Measurements from ENCODE around the gene IFT27.

IFT27 gene

DNA sequence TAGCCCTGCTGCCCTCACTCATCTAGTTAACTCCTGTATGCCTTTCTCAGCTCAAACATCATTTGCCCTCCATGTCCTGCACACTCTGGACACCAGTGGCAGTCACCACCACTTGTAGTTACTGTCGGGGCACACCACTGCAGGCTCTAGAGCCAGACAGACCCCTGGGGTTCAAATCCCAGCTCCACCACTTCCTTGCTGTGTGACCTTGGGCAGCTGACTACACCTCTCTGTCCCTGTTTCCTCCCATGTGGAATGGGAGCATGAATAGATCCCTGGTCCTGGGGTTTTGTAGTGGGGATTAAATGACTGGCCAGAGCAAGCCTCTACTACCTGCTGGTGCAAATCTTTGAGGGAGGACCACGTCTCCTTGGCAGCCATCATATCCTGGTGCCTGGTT, 7.8 kb upstream of the IFT27 start:
- H2AFZ ChIP-seq (ENCODE audit: low read length) = no peak overlapping the region
- H3K18ac ChIP-seq (ENCODE audit: low read length) = no peak overlapping the region
- no peak overlapping the region for H2BK15ac ChIP-seq (ENCODE audit: low read length)
- no peak overlapping the region for H2AK5ac ChIP-seq (ENCODE audit: low read depth, low read length)
- H3K4me1 ChIP-seq (ENCODE audit: control insufficient read depth in 2 of 2, insufficient read depth in 1 of 2, low read depth in 1 of 2, low read length in 2 of 2) = peaks cover 3 to 20% of the 10 kb centered on the region in 2 donors
- H3K27me3 ChIP-seq (ENCODE audit: control insufficient read depth in 3 of 3, insufficient read depth in 3 of 3, low read depth in 1 of 3, low read length in 3 of 3) = peaks cover 0 to 4% (median 0%) of the 10 kb centered on the region in 3 experiments
- no CpG with 5 or more reads among the region's 2 CpGs for WGBS, 2 donors (ENCODE audit: extremely low coverage in 2 of 2, insufficient read length in 2 of 2, insufficient replicate concordance in 1 of 2)
- H2BK5ac ChIP-seq (ENCODE audit: low read length) = no peak overlapping the region
- no peak overlapping the region for H4K91ac ChIP-seq (ENCODE audit: low read depth, low read length, poor library complexity)
- H3K4me2 ChIP-seq (ENCODE audit: insufficient read depth, low read length, poor library complexity, severe bottlenecking) = no peak overlapping the region
- no peak overlapping the region for H2BK12ac ChIP-seq (ENCODE audit: low read length)
- no peak overlapping the region for H2BK120ac ChIP-seq (ENCODE audit: low read depth, low read length)
- no peak overlapping the region for H3K4me3 ChIP-seq (ENCODE audit: low read length in 2 of 2)
- no peak overlapping the region for H3K23ac ChIP-seq (ENCODE audit: low read depth, low read length, poor library complexity)
- no peak for DNase-seq (ENCODE audit: low spot score)
- H3K36me3 ChIP-seq (replicated peaks in 1 of 2; ENCODE audit: control insufficient read depth in 2 of 2, insufficient read depth in 2 of 2, low read length in 2 of 2) = no peaks in the 10 kb centered on the region
- peaks cover 2 to 9% of the 10 kb centered on the region in 2 donors for H3K9me3 ChIP-seq (replicated peaks in 1 of 2; ENCODE audit: control insufficient read depth in 2 of 2, insufficient read depth in 1 of 2, low read depth in 1 of 2, low read length in 2 of 2)
- H3K4ac ChIP-seq (ENCODE audit: low read length) = no peak overlapping the region
- H3K9ac ChIP-seq (ENCODE audit: low read depth, low read length, poor library complexity) = no peak overlapping the region
- no peak overlapping the region for H3K27ac ChIP-seq (replicated peaks; ENCODE audit: low read length)
- no peak overlapping the region for H3K14ac ChIP-seq (ENCODE audit: low read length)
- H4K8ac ChIP-seq (ENCODE audit: low read depth, low read length) = no peak overlapping the region
- no peaks in the 10 kb centered on the region for H3K79me1 ChIP-seq (ENCODE audit: low read depth, low read length)

DNA sequence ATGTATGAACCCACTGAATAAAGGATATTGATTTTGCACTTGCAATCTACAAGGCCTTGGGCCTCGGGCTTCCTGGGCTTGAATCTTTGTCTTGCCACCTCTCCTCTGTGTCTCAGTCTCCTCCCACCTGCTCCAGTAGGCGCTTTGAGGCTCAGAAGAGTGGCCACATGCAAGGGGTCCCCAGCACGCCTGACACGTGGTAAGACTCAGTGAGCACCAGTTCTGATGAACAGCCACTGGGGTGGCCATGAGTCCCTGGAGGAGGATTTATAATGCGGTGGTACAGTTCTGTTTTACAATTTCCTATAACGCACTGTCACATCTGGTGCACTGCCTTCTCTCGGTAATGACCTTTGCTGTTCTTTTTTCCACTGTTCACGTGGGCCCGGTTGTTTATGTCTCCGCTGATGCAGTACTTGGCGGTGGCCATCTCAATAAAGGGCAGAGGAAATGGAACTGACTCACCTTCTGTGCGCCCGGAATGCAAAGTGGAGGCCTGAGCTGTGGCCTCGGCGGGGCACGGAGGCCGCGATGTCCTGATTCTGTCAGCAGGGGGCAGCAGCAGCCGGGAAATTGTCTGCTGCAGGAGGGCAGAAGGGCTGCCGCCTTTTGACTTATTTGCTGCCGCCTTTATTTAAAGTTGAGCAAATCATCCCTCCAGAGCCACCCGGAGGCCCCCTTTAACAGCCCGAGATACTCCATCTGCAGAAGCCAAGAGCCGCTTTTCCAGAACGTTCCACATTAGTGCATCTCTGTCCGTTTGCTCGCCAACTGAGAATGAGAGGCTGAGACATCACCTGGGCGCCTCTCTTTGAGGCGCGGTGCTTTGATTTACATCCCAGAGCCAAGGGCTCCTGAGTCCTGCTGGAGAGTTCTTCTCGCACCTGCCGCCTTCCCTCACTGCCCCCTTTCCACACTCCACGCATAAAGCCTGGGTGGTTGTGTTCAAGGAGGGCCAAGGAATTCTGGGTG, 6.0 kb upstream of the IFT27 start:
- Histone ChIP-seq H2BK12ac (ENCODE audit: low read length) (no peak overlapping the region), H3K18ac (ENCODE audit: low read length) (no peak overlapping the region), H4K8ac (ENCODE audit: low read depth, low read length) (no peak overlapping the region), H3K23ac (ENCODE audit: low read depth, low read length, poor library complexity) (no peak overlapping the region), H3K4me2 (ENCODE audit: insufficient read depth, low read length, poor library complexity, severe bottlenecking) (no peak overlapping the region), H3K14ac (ENCODE audit: low read length) (no peak overlapping the region), H3K4ac (ENCODE audit: low read length) (no peak overlapping the region), H3K36me3 (replicated peaks in 1 of 2; ENCODE audit: control insufficient read depth in 2 of 2, insufficient read depth in 2 of 2, low read length in 2 of 2) (no peaks in the 10 kb centered on the region), H2BK5ac (ENCODE audit: low read length) (no peak overlapping the region), H3K4me1 (ENCODE audit: control insufficient read depth in 2 of 2, insufficient read depth in 1 of 2, low read depth in 1 of 2, low read length in 2 of 2) (peaks cover 3 to 11% of the 10 kb centered on the region in 2 donors), H3K79me1 (ENCODE audit: low read depth, low read length) (no peaks in the 10 kb centered on the region), H2BK15ac (ENCODE audit: low read length) (no peak overlapping the region), H4K91ac (ENCODE audit: low read depth, low read length, poor library complexity) (no peak overlapping the region), H2AK5ac (ENCODE audit: low read depth, low read length) (peak overlapping the region; percentile 48), H3K9ac (ENCODE audit: low read depth, low read length, poor library complexity) (no peak overlapping the region), H3K9me3 (replicated peaks in 1 of 2; ENCODE audit: control insufficient read depth in 2 of 2, insufficient read depth in 1 of 2, low read depth in 1 of 2, low read length in 2 of 2) (peaks cover 10 to 27% of the 10 kb centered on the region in 2 donors), H3K27ac (replicated peaks; ENCODE audit: low read length) (no peak overlapping the region), H3K4me3 (ENCODE audit: low read length in 2 of 2) (no peak overlapping the region), H3K27me3 (ENCODE audit: control insufficient read depth in 3 of 3, insufficient read depth in 3 of 3, low read depth in 1 of 3, low read length in 3 of 3) (peaks cover 0 to 4% (median 0%) of the 10 kb centered on the region in 3 experiments), H2AFZ (ENCODE audit: low read length) (peak overlapping the region; percentile 76), H2BK120ac (ENCODE audit: low read depth, low read length) (no peak overlapping the region)
- DNase-seq (ENCODE audit: low spot score) = peak; percentile 71
- WGBS, 2 donors (ENCODE audit: extremely low coverage in 2 of 2, insufficient read length in 2 of 2, insufficient replicate concordance in 1 of 2) = no CpG with 5 or more reads among the region's 33 CpGs

DNA sequence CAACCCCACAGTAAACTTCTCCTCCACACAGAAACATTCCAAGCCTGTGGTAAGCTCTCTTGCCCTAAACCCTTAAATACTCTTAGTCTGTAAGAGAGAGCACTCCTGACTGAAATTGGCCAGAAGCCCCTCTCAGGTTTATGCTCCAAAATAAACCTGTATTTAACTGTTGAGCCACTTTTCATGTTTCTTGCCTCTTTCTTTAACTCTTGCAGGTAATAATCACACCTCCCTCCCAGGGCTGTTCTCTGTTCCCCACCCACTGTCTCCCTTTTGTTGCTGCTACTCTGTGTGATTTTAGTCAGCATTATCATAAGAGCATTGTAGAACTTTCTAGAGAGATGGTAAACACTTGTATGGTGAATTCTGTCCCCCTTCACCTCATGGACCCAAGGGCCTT, 2.1 kb upstream of the IFT27 start:
- no peak overlapping the region for H2BK5ac ChIP-seq (ENCODE audit: low read length)
- DNase-seq (ENCODE audit: low spot score) = no peak
- H3K9me3 ChIP-seq (replicated peaks in 1 of 2; ENCODE audit: control insufficient read depth in 2 of 2, insufficient read depth in 1 of 2, low read depth in 1 of 2, low read length in 2 of 2) = peaks cover 13 to 29% of the 10 kb centered on the region in 2 donors

DNA sequence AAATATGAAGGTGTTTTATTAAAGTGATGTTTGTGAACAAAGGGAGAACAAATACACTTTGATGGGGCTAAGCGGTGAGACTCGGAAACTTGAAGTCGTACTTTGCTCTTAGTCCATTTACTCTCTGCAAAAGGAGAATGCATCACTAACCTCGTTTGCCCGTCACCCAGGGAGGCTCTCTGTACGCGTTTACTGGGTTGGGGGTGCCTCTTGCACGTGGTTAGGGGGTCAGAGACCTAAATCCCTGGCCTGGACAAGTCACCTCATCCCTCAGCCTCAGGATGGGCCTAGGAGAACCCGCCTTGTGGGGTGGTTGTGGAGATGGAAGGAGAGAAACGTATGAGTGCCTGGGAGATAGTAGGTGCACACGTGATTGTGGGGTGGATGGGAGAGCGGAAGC, 803 bp upstream of the IFT27 start:
- Histone ChIP-seq H4K8ac (ENCODE audit: low read depth, low read length) (peak overlapping the region; percentile 96), H2BK15ac (ENCODE audit: low read length) (peak overlapping the region; percentile 26), H3K9me3 (replicated peaks in 1 of 2; ENCODE audit: control insufficient read depth in 2 of 2, insufficient read depth in 1 of 2, low read depth in 1 of 2, low read length in 2 of 2) (peaks cover 13 to 29% of the 10 kb centered on the region in 2 donors), H3K14ac (ENCODE audit: low read length) (peak overlapping the region; percentile 39), H2BK5ac (ENCODE audit: low read length) (no peak overlapping the region), H3K4me2 (ENCODE audit: insufficient read depth, low read length, poor library complexity, severe bottlenecking) (no peak overlapping the region), H3K36me3 (replicated peaks in 1 of 2; ENCODE audit: control insufficient read depth in 2 of 2, insufficient read depth in 2 of 2, low read length in 2 of 2) (peaks cover 3 to 10% of the 10 kb centered on the region in 2 donors), H3K9ac (ENCODE audit: low read depth, low read length, poor library complexity) (no peak overlapping the region), H4K91ac (ENCODE audit: low read depth, low read length, poor library complexity) (no peak overlapping the region), H3K4me1 (ENCODE audit: control insufficient read depth in 2 of 2, insufficient read depth in 1 of 2, low read depth in 1 of 2, low read length in 2 of 2) (peaks cover 7 to 11% of the 10 kb centered on the region in 2 donors), H3K18ac (ENCODE audit: low read length) (peak overlapping the region; percentile 91), H3K23ac (ENCODE audit: low read depth, low read length, poor library complexity) (no peak overlapping the region), H3K4ac (ENCODE audit: low read length) (no peak overlapping the region), H2AK5ac (ENCODE audit: low read depth, low read length) (peak overlapping the region; percentile 58), H3K4me3 (ENCODE audit: low read length in 2 of 2) (peak overlapping the region in 1 of 2 donors; percentile 30), H2BK120ac (ENCODE audit: low read depth, low read length) (no peak overlapping the region), H2AFZ (ENCODE audit: low read length) (peak overlapping the region; percentile 82), H3K27me3 (ENCODE audit: control insufficient read depth in 3 of 3, insufficient read depth in 3 of 3, low read depth in 1 of 3, low read length in 3 of 3) (no peaks in the 10 kb centered on the region), H3K27ac (replicated peaks; ENCODE audit: low read length) (no peak overlapping the region), H3K79me1 (ENCODE audit: low read depth, low read length) (peaks cover 2% of the 10 kb centered on the region), H2BK12ac (ENCODE audit: low read length) (no peak overlapping the region)
- no CpG with 5 or more reads among the region's 12 CpGs for WGBS, 2 donors (ENCODE audit: extremely low coverage in 2 of 2, insufficient read length in 2 of 2, insufficient replicate concordance in 1 of 2)
- no peak for DNase-seq (ENCODE audit: low spot score)

More for the DNA sequence above, 2.1 kb upstream of the IFT27 start:
- Histone ChIP-seq H3K27ac (replicated peaks; ENCODE audit: low read length) (no peak overlapping the region), H3K4me1 (ENCODE audit: control insufficient read depth in 2 of 2, insufficient read depth in 1 of 2, low read depth in 1 of 2, low read length in 2 of 2) (peaks cover 9 to 18% of the 10 kb centered on the region in 2 donors), H3K36me3 (replicated peaks in 1 of 2; ENCODE audit: control insufficient read depth in 2 of 2, insufficient read depth in 2 of 2, low read length in 2 of 2) (no peaks in the 10 kb centered on the region), H3K4me2 (ENCODE audit: insufficient read depth, low read length, poor library complexity, severe bottlenecking) (no peak overlapping the region), H3K27me3 (ENCODE audit: control insufficient read depth in 3 of 3, insufficient read depth in 3 of 3, low read depth in 1 of 3, low read length in 3 of 3) (peaks cover 0 to 4% (median 0%) of the 10 kb centered on the region in 3 experiments), H3K79me1 (ENCODE audit: low read depth, low read length) (no peaks in the 10 kb centered on the region), H3K23ac (ENCODE audit: low read depth, low read length, poor library complexity) (no peak overlapping the region), H3K4ac (ENCODE audit: low read length) (no peak overlapping the region), H3K18ac (ENCODE audit: low read length) (no peak overlapping the region), H2BK15ac (ENCODE audit: low read length) (no peak overlapping the region), H4K91ac (ENCODE audit: low read depth, low read length, poor library complexity) (no peak overlapping the region), H2AK5ac (ENCODE audit: low read depth, low read length) (no peak overlapping the region), H3K14ac (ENCODE audit: low read length) (no peak overlapping the region), H2BK12ac (ENCODE audit: low read length) (no peak overlapping the region), H2BK120ac (ENCODE audit: low read depth, low read length) (no peak overlapping the region), H2AFZ (ENCODE audit: low read length) (no peak overlapping the region), H4K8ac (ENCODE audit: low read depth, low read length) (no peak overlapping the region), H3K9ac (ENCODE audit: low read depth, low read length, poor library complexity) (no peak overlapping the region), H3K4me3 (ENCODE audit: low read length in 2 of 2) (no peak overlapping the region)
